ENCODE results near the gene SNX11.

- TF ChIP-seq MAX (IDR thresholded peaks at IDR 0.05; ENCODE audit: insufficient read depth, insufficient read length) (no peak), CTCF (IDR thresholded peaks at IDR 0.05; ENCODE audit: extremely low read depth in 1 of 2, insufficient read depth in 1 of 2, low read depth in 1 of 2, low read length in 2 of 2) (no peak), MYC (IDR thresholded peaks at IDR 0.05; ENCODE audit: low read depth, low read length) (no peak)
Measured at GRCh38 chr17:48125829-48126531, 18.4 kb downstream of the SNX11 start.

Measured in endothelial cell of umbilical vein (primary cell).